ENCODE data around the gene KDM4F.
"Not testable (repeated sequence)": the region's sequence is repeated elsewhere in the genome, so short reads cannot be mapped to it uniquely, and the experiment has no call there.

Gene KDM4F

GRCh38 chr11:95049122-95049521, at the start of gene KDM4F:
Gene KDM4F (plus strand): TSS chr11:95049422.
- DNase-seq (ENCODE audit: low spot score); ATAC-seq (ENCODE audit: low read depth): not testable (repeated sequence)

GRCh38 chr11:95003716-95004115, 45.5 kb upstream of the KDM4F start:
- TF ChIP-seq CTCF (IDR thresholded peaks at IDR 0.05; ENCODE audit: poor library complexity, severe bottlenecking): no peak
- DNase-seq (ENCODE audit: low spot score) (no peak), ATAC-seq (ENCODE audit: low read depth) (no peak)
- no peaks in the 10 kb centered on the region for H3K9me3 ChIP-seq (ENCODE audit: severe bottlenecking)
- H3K4me3 ChIP-seq (ENCODE audit: severe bottlenecking): no peak overlapping the region
- no peaks in the 10 kb centered on the region for H3K36me3 ChIP-seq (ENCODE audit: low read depth)
- H3K27me3 ChIP-seq (ENCODE audit: insufficient read depth, poor library complexity, severe bottlenecking): no peaks in the 10 kb centered on the region
- no peaks in the 10 kb centered on the region for H3K4me1 ChIP-seq (ENCODE audit: insufficient read depth, poor library complexity, severe bottlenecking)
- H3K27ac ChIP-seq (ENCODE audit: poor library complexity, severe bottlenecking): no peak overlapping the region

More at GRCh38 chr11:95049122-95049521, at the start of gene KDM4F:
- H3K27me3 ChIP-seq (ENCODE audit: insufficient read depth, poor library complexity, severe bottlenecking); H3K9me3 ChIP-seq (ENCODE audit: severe bottlenecking); H3K27ac ChIP-seq (ENCODE audit: poor library complexity, severe bottlenecking); H3K4me1 ChIP-seq (ENCODE audit: insufficient read depth, poor library complexity, severe bottlenecking); H3K4me3 ChIP-seq (ENCODE audit: severe bottlenecking); H3K36me3 ChIP-seq (ENCODE audit: low read depth): not testable (repeated sequence)

- DNase-seq (ENCODE audit: low spot score) (no peak), ATAC-seq (ENCODE audit: low read depth) (no peak)
- Histone ChIP-seq H3K4me3 (ENCODE audit: severe bottlenecking) (no peak overlapping the region), H3K9me3 (ENCODE audit: severe bottlenecking) (no peaks in the 10 kb centered on the region), H3K27me3 (ENCODE audit: insufficient read depth, poor library complexity, severe bottlenecking) (peaks cover 6% of the 10 kb centered on the region), H3K27ac (ENCODE audit: poor library complexity, severe bottlenecking) (no peak overlapping the region), H3K36me3 (ENCODE audit: low read depth) (no peaks in the 10 kb centered on the region), H3K4me1 (ENCODE audit: insufficient read depth, poor library complexity, severe bottlenecking) (no peaks in the 10 kb centered on the region)
- no peak for TF ChIP-seq CTCF (IDR thresholded peaks at IDR 0.05; ENCODE audit: poor library complexity, severe bottlenecking)
Observed at GRCh38 chr11:95005642-95006041, 43.6 kb upstream of the KDM4F start.

GRCh38 chr11:95011376-95011775, 37.8 kb upstream of the KDM4F start:
- ATAC-seq (ENCODE audit: low read depth) (no peak), DNase-seq (ENCODE audit: low spot score) (no peak)
- H3K9me3 ChIP-seq (ENCODE audit: severe bottlenecking): no peaks in the 10 kb centered on the region
- no peak overlapping the region for H3K4me3 ChIP-seq (ENCODE audit: severe bottlenecking)
- no peak for TF ChIP-seq CTCF (IDR thresholded peaks at IDR 0.05; ENCODE audit: poor library complexity, severe bottlenecking)
- peaks cover 6% of the 10 kb centered on the region for H3K27me3 ChIP-seq (ENCODE audit: insufficient read depth, poor library complexity, severe bottlenecking)
- H3K4me1 ChIP-seq (ENCODE audit: insufficient read depth, poor library complexity, severe bottlenecking): no peaks in the 10 kb centered on the region
- no peaks in the 10 kb centered on the region for H3K36me3 ChIP-seq (ENCODE audit: low read depth)
- H3K27ac ChIP-seq (ENCODE audit: poor library complexity, severe bottlenecking): no peak overlapping the region

GRCh38 chr11:95014184-95014821, 34.9 kb upstream of the KDM4F start:
- Histone ChIP-seq H3K27ac (ENCODE audit: poor library complexity, severe bottlenecking) (no peak overlapping the region), H3K36me3 (ENCODE audit: low read depth) (no peaks in the 10 kb centered on the region), H3K27me3 (ENCODE audit: insufficient read depth, poor library complexity, severe bottlenecking) (peaks cover 4% of the 10 kb centered on the region), H3K4me3 (ENCODE audit: severe bottlenecking) (no peak overlapping the region), H3K4me1 (ENCODE audit: insufficient read depth, poor library complexity, severe bottlenecking) (no peaks in the 10 kb centered on the region), H3K9me3 (ENCODE audit: severe bottlenecking) (no peaks in the 10 kb centered on the region)
- DNase-seq (ENCODE audit: low spot score) (no peak), ATAC-seq (ENCODE audit: low read depth) (no peak)
- no peak for TF ChIP-seq CTCF (IDR thresholded peaks at IDR 0.05; ENCODE audit: poor library complexity, severe bottlenecking)
